Measurements from ENCODE around the gene CHST13. TPM values are rescaled to one million over a fixed set of nuclear protein-coding genes. Genes with fewer than 3 reads are reported as not detected.

Gene CHST13
- total RNA-seq, 1 experiment from 2014 or later = not detected

- ChIA-PET CTCF (no interaction called here), POLR2A (ENCODE audit: low non-redundant PET) (no interaction called here)
- Histone ChIP-seq H3K4me1 (ENCODE audit: insufficient read depth, low read length, poor library complexity, severe bottlenecking) (peaks cover 7% of the 10 kb centered on the region), H3K36me3 (ENCODE audit: insufficient read depth, low read length, poor library complexity, severe bottlenecking) (no peaks in the 10 kb centered on the region), H3K27ac (ENCODE audit: low read depth, low read length, poor library complexity, severe bottlenecking) (no peak overlapping the region), H3K4me3 (ENCODE audit: low read depth, low read length, poor library complexity, severe bottlenecking) (no peak overlapping the region), H3K27me3 (replicated peaks; ENCODE audit: insufficient read depth, low read depth, low read length, poor library complexity) (peaks cover 14% of the 10 kb centered on the region), H3K9me3 (ENCODE audit: low read depth, low read length, poor library complexity, severe bottlenecking) (no peaks in the 10 kb centered on the region)
- TF ChIP-seq, protein P1, sequence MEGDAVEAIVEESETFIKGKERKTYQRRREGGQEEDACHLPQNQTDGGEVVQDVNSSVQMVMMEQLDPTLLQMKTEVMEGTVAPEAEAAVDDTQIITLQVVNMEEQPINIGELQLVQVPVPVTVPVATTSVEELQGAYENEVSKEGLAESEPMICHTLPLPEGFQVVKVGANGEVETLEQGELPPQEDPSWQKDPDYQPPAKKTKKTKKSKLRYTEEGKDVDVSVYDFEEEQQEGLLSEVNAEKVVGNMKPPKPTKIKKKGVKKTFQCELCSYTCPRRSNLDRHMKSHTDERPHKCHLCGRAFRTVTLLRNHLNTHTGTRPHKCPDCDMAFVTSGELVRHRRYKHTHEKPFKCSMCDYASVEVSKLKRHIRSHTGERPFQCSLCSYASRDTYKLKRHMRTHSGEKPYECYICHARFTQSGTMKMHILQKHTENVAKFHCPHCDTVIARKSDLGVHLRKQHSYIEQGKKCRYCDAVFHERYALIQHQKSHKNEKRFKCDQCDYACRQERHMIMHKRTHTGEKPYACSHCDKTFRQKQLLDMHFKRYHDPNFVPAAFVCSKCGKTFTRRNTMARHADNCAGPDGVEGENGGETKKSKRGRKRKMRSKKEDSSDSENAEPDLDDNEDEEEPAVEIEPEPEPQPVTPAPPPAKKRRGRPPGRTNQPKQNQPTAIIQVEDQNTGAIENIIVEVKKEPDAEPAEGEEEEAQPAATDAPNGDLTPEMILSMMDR (conservative IDR thresholded peaks at IDR 0.05; ENCODE audit: low read depth, low read length) = no peak
- TF ChIP-seq EZH2 (IDR thresholded peaks at IDR 0.05; ENCODE audit: borderline replicate concordance, low read depth, low read length, poor library complexity, severe bottlenecking) = no peak
- no peak for DNase-seq (ENCODE audit: low spot score)
- intact Hi-C loops (cut with micrococcal nuclease; ENCODE audit: unreplicated experiment) = no loop called here
- BruUV-seq (replicated peaks) = no TSS peak
Observed at GRCh38 chr3:126537730-126538281, 13.9 kb downstream of the CHST13 start.

DNA sequence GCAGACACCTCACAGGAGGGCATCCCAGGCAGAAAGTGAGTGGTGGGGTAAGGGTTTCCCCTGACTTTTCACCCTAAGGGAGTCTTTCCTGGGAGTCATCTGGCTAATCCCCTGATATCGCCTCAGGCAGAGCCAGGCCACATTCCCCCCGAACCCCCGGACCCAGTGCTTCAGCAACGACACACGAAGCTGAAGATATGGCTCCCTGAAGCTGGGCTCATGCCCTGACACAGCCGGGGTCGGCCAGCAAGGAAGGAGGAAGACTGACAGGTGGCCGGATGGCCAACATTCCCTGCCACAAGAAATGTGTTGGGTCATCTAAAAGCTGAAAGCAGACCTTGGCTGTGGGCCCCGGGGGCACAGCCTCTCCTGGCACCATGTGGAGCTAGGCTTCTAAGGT is 14.4 kb downstream of the CHST13 start:
- Histone ChIP-seq H3K27me3 (replicated peaks; ENCODE audit: insufficient read depth, low read depth, low read length, poor library complexity) (peaks cover 9% of the 10 kb centered on the region), H3K9me3 (ENCODE audit: low read depth, low read length, poor library complexity, severe bottlenecking) (no peaks in the 10 kb centered on the region), H3K36me3 (ENCODE audit: insufficient read depth, low read length, poor library complexity, severe bottlenecking) (no peaks in the 10 kb centered on the region), H3K4me1 (ENCODE audit: insufficient read depth, low read length, poor library complexity, severe bottlenecking) (peaks cover 7% of the 10 kb centered on the region), H3K27ac (ENCODE audit: low read depth, low read length, poor library complexity, severe bottlenecking) (no peak overlapping the region), H3K4me3 (ENCODE audit: low read depth, low read length, poor library complexity, severe bottlenecking) (no peak overlapping the region)
- no TSS peak for BruUV-seq (replicated peaks)
- DNase-seq (ENCODE audit: low spot score) = no peak
- CTCF ChIA-PET = no interaction called here
- POLR2A ChIA-PET (ENCODE audit: low non-redundant PET) = no interaction called here
- TF ChIP-seq, protein P1 (conservative IDR thresholded peaks at IDR 0.05; ENCODE audit: low read depth, low read length) = no peak
- TF ChIP-seq EZH2 (IDR thresholded peaks at IDR 0.05; ENCODE audit: borderline replicate concordance, low read depth, low read length, poor library complexity, severe bottlenecking) = no peak
- intact Hi-C loops (cut with micrococcal nuclease; ENCODE audit: unreplicated experiment) = no loop called here

DNA sequence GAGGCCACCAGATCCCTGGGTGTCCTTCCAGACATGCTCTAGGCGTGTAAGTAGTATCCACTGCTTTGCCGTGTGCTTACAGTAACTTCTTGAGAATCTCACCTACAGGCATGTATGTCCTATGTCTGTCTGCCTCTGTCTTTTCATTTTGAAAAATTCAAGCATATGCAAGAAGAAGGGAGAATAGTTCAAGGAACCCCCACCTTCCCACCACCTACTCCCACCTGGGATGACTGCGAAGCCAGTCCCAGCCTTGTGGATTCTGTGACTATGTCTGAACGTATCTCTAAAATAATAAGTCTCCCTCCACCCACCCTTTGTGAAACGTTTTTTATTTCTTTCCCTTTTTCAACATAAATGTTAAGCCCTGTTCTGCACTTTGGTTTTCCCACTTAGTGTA is 15.0 kb downstream of the CHST13 start:
- no peak for TF ChIP-seq EZH2 (IDR thresholded peaks at IDR 0.05; ENCODE audit: borderline replicate concordance, low read depth, low read length, poor library complexity, severe bottlenecking)
- TF ChIP-seq, protein P1 (conservative IDR thresholded peaks at IDR 0.05; ENCODE audit: low read depth, low read length) = no peak
- DNase-seq (ENCODE audit: low spot score) = no peak
- Histone ChIP-seq H3K4me1 (ENCODE audit: insufficient read depth, low read length, poor library complexity, severe bottlenecking) (peaks cover 7% of the 10 kb centered on the region), H3K4me3 (ENCODE audit: low read depth, low read length, poor library complexity, severe bottlenecking) (no peak overlapping the region), H3K36me3 (ENCODE audit: insufficient read depth, low read length, poor library complexity, severe bottlenecking) (no peaks in the 10 kb centered on the region), H3K27ac (ENCODE audit: low read depth, low read length, poor library complexity, severe bottlenecking) (no peak overlapping the region), H3K9me3 (ENCODE audit: low read depth, low read length, poor library complexity, severe bottlenecking) (no peaks in the 10 kb centered on the region), H3K27me3 (replicated peaks; ENCODE audit: insufficient read depth, low read depth, low read length, poor library complexity) (peaks cover 2% of the 10 kb centered on the region)
- BruUV-seq (replicated peaks) = no TSS peak
- intact Hi-C loops (cut with micrococcal nuclease; ENCODE audit: unreplicated experiment) = no loop called here
- ChIA-PET POLR2A (ENCODE audit: low non-redundant PET) (no interaction called here), CTCF (no interaction called here)

Data from A673 (cell line).